Measurements from ENCODE around the gene SLC4A1.

The SLC4A1 gene

GRCh38 chr17:44267818-44268490 is at the start of gene SLC4A1:
SLC4A1 (minus strand) TSS chr17:44268135; CDS start chr17:44262866, 5,269 bp downstream.
- no peak for DNase-seq (ENCODE audit: low read depth)

- no peak for DNase-seq (ENCODE audit: low read depth)
Measured at GRCh38 chr17:44317545-44317944, 49.6 kb upstream of the SLC4A1 start.

- no peak for DNase-seq (ENCODE audit: low read depth)
Measured at GRCh38 chr17:44315760-44316731, 48.1 kb upstream of the SLC4A1 start.

- peak; percentile 28 for DNase-seq (ENCODE audit: low read depth)
Measured at GRCh38 chr17:44314869-44315661, 47.1 kb upstream of the SLC4A1 start.

DNA sequence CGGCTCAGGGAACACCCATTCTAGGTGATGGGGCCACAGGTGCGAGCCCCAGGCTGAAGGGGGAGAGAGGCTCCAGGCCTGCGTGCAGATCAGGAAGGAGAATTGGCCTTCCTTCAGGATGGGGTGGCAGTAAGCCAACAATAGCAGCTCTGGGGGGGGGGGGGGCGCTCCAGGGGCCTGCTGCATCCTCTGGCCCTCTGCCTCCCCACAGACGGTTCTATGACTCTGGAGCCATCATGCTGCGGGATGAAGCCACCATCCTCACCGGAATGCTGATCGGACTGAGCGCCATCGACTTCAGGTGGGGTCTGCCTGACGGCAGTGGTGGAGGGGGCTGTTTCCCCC is 46.6 kb upstream of the SLC4A1 start:
- DNase-seq (ENCODE audit: low read depth), result no peak

DNA sequence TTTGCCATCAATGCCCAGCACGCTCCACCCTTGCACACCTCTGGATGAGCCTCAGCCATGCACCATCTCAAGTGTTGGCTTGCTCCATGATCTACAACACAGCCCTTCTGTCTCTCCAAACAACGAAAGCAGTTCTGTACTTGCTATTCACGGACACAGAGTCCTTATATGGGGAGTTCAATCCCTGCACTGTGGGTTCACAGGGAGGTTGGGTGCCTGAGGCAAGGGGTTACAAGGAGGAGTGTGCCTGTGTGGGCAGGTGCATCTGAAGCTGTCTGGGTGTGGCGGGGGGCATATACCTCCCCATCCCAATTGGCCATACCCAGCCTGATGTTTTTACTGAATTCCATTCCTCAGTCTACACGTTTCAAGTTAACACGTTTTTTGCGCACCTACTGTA is 46.1 kb upstream of the SLC4A1 start:
- DNase-seq (ENCODE audit: low read depth), result no peak

GRCh38 chr17:44312396-44313104 is 44.6 kb upstream of the SLC4A1 start:
- no peak for DNase-seq (ENCODE audit: low read depth)

- no peak for DNase-seq (ENCODE audit: low read depth)
Measured at GRCh38 chr17:44311562-44312181, 43.7 kb upstream of the SLC4A1 start.

DNA sequence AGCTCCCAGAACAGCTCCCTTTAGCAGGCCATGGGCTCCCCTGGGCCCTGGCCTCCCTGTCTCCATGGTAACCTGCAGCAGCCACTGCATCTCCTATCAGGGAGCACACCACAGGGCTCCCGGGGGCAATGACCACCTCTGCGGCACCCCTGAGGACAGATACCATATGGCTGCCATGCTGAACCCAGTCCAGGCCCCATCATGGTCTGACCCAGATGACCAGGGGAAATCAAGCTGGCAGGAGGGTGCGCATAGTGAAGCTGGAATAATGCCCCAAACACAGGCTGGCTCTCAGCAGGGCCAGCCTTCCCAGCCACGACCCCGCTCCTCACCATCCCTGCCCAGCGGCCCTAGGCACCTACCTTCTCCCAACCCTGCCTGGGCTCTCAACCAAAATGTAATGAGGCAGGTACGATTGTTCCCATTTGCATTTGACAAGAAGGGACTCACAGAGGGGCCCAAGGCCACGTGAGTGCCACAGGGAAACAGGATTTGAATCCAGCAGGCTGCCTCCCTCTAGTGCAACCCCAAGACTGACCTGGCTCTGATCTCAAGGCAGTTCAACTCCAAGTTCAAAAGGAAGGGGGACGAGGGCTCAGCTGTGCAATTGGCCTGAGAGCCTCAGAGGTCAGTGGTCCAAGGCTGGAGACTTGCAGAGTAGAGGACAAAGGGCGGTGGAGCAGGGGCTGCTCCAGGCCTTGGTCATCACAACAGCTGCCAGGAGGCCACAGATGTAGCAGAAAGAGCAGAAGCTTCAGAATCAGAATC is 42.9 kb upstream of the SLC4A1 start:
- DNase-seq (ENCODE audit: low read depth), result no peak

- no peak for DNase-seq (ENCODE audit: low read depth)
Measured at GRCh38 chr17:44310188-44310587, 42.3 kb upstream of the SLC4A1 start.

GRCh38 chr17:44309472-44309871 is 41.5 kb upstream of the SLC4A1 start:
- DNase-seq (ENCODE audit: low read depth), result no peak

- DNase-seq (ENCODE audit: low read depth), result no peak
Measured at GRCh38 chr17:44308865-44309264, 40.9 kb upstream of the SLC4A1 start.

- peak; percentile 80 for DNase-seq (ENCODE audit: low read depth)
Measured at GRCh38 chr17:44308320-44308818, 40.4 kb upstream of the SLC4A1 start, which contains the start of gene RUNDC3A. RUNDC3A (plus strand) TSS chr17:44308601; CDS start chr17:44308833, 232 bp downstream.

- peak; percentile 54 for DNase-seq (ENCODE audit: low read depth)
Measured at GRCh38 chr17:44307387-44308186, 39.7 kb upstream of the SLC4A1 start.

GRCh38 chr17:44304651-44305050 is 36.7 kb upstream of the SLC4A1 start:
- no peak for DNase-seq (ENCODE audit: low read depth)

- no peak for DNase-seq (ENCODE audit: low read depth)
Measured at GRCh38 chr17:44297975-44298374, 30.0 kb upstream of the SLC4A1 start.

- no peak for DNase-seq (ENCODE audit: low read depth)
Measured at GRCh38 chr17:44293509-44294226, 25.7 kb upstream of the SLC4A1 start.

GRCh38 chr17:44287651-44288050 is 19.7 kb upstream of the SLC4A1 start:
- DNase-seq (ENCODE audit: low read depth), result no peak

DNA sequence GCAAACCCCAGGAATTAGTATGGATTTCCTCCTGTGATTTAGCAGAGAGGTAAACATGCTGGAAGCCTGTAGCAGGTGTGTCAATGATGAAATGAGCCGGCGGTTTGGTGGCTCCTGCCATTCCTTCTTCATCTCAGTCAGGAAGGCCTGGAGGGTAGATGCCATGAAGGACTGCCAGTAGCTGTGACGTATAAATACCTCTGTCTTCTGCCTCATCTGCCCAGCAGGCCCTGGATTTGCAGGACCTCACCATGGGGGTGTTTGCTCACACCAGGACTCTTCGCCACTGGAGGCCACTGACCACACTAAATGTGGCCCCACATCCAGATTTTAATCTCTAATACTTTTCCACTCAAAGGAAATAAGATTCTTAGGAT is 16.1 kb upstream of the SLC4A1 start:
- no peak for DNase-seq (ENCODE audit: low read depth)

All from EH (cell line).